Smooth muscle cell (in vitro differentiated cells): Measurements from ENCODE around the gene PPP1R3C. TPM values are rescaled to one million over a fixed set of nuclear protein-coding genes. Genes with fewer than 3 reads are reported as not detected.
A peak's percentile ranks its signal among the peaks of the same experiment; 100 is the strongest.

Experiments
- DNase-seq: peaks from one replicate; lab custom pipeline; 2025; ENCODE audit not compliant: unreplicated experiment; lab: John Stamatoyannopoulos, UW
- H2AFZ ChIP-seq: fragments of 200-600 bp; sonication (generic); 2 replicates; pipeline ENCODE4 v1.6.0; 2016; ENCODE audit warnings: antibody characterized with exemption, low read depth, mild to moderate bottlenecking
- H3F3A ChIP-seq: fragments of 200-600 bp; sonication (generic); 2 replicates; pipeline ENCODE4 v1.6.0; 2017; ENCODE audit warnings: antibody characterized with exemption, low read depth
- H3K27ac ChIP-seq: fragments of 200-600 bp; sonication (generic); 2 replicates; pipeline ENCODE4 v1.5.1; 2016; ENCODE audit warnings: low read depth, mild to moderate bottlenecking
- H3K27me3 ChIP-seq: fragments of 200-600 bp; sonication (generic); 2 replicates; pipeline ENCODE4 v1.6.1; 2016; ENCODE audit warnings: low read depth, mild to moderate bottlenecking
- H3K36me3 ChIP-seq: fragments of 200-600 bp; sonication (generic); 2 replicates; pipeline ENCODE4 v1.5.1; 2016; ENCODE audit warnings: low read depth
- H3K4me1 ChIP-seq: fragments of 200-600 bp; sonication (generic); 2 replicates; pipeline ENCODE4 v1.5.1; 2016; ENCODE audit warnings: low read depth
- H3K4me2 ChIP-seq: fragments of 200-600 bp; sonication (generic); 2 replicates; pipeline ENCODE4 v1.6.0; 2016; ENCODE audit warnings: mild to moderate bottlenecking
- H3K4me3 ChIP-seq: fragments of 200-600 bp; sonication (generic); 2 replicates; pipeline ENCODE4 v1.5.1; 2016; ENCODE audit warnings: mild to moderate bottlenecking
- H3K79me2 ChIP-seq: fragments of 200-600 bp; sonication (generic); 2 replicates; pipeline ENCODE4 v1.6.0; 2016; ENCODE audit warnings: low read depth, mild to moderate bottlenecking
- H3K9ac ChIP-seq: fragments of 200-600 bp; sonication (generic); 2 replicates; pipeline ENCODE4 v1.6.0; 2016; ENCODE audit warnings: low read depth
- H3K9me3 ChIP-seq: fragments of 200-600 bp; sonication (generic); replicated peaks from 2 replicates; pipeline ENCODE4 v1.5.1; 2016; ENCODE audit warnings: low read depth
- H4K20me1 ChIP-seq: fragments of 200-600 bp; sonication (generic); 2 replicates; pipeline ENCODE4 v1.6.0; 2016; ENCODE audit warnings: low read depth
- WGBS: methylation state at CpG from one replicate; pipeline ENCODE4 v1.1.7; 2016; ENCODE audit warnings: low lambda C conversion rate; 5-methylcytosine and 5-hydroxymethylcytosine counted together
- polyA plus RNA-seq: library from polyadenylated mRNA; unstranded; fragments of >200 nt; fragmentation: Nextera tagmentation; extraction: Ambion mirVana; gene quantifications from 2 replicates; pipeline ENCODE4 v1.2.1, GENCODE V29; 2016
- total RNA-seq: library from RNA; depleted of rRNA; stranded (reverse); fragments of >200 nt; gene quantifications from 2 replicates; pipeline ENCODE4 v1.2.3, GENCODE V29; 2014
- TF ChIP-seq, protein P1 (sequence below): fragments of 200-600 bp; sonication (generic); IDR thresholded peaks from 2 replicates; pipeline ENCODE4 v1.5.1; 2017; ENCODE audit warnings: borderline replicate concordance, mild to moderate bottlenecking, antibody characterized with exemption; ENCODE audit not compliant: insufficient read depth, poor library complexity, severe bottlenecking

The PPP1R3C gene
- total and polyA plus RNA-seq, 2 experiments from 2014 or later = 18.2 to 31.6 TPM

DNA sequence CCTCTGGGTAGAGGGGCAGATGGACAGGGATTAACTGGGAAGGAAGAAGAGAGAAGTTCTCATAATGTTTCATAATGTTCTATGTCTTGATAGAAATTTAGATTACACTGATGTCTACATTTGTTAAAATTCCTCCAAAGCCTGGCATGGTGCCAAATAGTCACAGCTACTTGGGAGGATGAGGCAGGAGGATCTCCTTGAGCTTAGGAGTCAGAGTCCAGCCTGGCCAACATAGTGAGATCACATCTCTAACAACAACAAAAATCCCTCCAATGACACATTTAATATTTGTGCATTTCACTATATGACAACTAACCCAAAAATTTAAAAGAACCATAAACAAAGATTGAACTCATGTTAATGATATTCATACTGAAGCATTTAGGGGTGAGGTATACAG, 33.0 kb upstream of the PPP1R3C start:
- no peaks in the 10 kb centered on the region for H3K79me2 ChIP-seq
- no peaks in the 10 kb centered on the region for H3K9me3 ChIP-seq
- H3K36me3 ChIP-seq = no peaks in the 10 kb centered on the region
- no peaks in the 10 kb centered on the region for H3K4me1 ChIP-seq
- no peak for DNase-seq
- no peak overlapping the region for H3K9ac ChIP-seq
- H3K4me3 ChIP-seq = no peak overlapping the region
- no peaks in the 10 kb centered on the region for H3F3A ChIP-seq
- H3K27ac ChIP-seq = no peak overlapping the region
- H3K4me2 ChIP-seq = no peak overlapping the region
- H2AFZ ChIP-seq = no peak overlapping the region
- no peaks in the 10 kb centered on the region for H4K20me1 ChIP-seq
- H3K27me3 ChIP-seq = no peaks in the 10 kb centered on the region
- TF ChIP-seq, protein P1, sequence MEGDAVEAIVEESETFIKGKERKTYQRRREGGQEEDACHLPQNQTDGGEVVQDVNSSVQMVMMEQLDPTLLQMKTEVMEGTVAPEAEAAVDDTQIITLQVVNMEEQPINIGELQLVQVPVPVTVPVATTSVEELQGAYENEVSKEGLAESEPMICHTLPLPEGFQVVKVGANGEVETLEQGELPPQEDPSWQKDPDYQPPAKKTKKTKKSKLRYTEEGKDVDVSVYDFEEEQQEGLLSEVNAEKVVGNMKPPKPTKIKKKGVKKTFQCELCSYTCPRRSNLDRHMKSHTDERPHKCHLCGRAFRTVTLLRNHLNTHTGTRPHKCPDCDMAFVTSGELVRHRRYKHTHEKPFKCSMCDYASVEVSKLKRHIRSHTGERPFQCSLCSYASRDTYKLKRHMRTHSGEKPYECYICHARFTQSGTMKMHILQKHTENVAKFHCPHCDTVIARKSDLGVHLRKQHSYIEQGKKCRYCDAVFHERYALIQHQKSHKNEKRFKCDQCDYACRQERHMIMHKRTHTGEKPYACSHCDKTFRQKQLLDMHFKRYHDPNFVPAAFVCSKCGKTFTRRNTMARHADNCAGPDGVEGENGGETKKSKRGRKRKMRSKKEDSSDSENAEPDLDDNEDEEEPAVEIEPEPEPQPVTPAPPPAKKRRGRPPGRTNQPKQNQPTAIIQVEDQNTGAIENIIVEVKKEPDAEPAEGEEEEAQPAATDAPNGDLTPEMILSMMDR = no peak

DNA sequence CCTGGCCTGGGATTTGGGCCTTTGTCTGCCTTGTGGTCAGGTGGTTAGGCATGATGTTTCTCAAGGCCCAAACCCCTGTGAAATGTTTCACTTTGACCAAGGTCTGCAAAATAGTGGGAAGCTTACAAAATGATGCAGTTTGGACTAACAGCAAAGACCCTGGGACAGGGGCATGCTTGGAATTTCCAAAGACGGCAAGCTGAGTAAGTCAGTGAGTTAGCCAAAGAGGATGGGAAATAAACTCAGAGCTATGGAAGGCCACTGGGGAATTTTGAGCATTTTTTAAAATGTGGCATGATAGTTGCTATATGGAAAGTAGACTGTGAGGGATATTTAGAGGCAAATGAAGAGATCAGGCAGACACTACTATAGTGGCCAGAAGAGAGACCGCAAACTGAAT, 31.6 kb upstream of the PPP1R3C start:
- Histone ChIP-seq H2AFZ (no peak overlapping the region), H3K9ac (no peak overlapping the region), H3K4me3 (no peak overlapping the region), H3K27ac (no peak overlapping the region), H3K36me3 (no peaks in the 10 kb centered on the region), H3F3A (no peaks in the 10 kb centered on the region), H3K4me1 (no peaks in the 10 kb centered on the region), H3K27me3 (no peaks in the 10 kb centered on the region), H3K9me3 (no peaks in the 10 kb centered on the region), H3K79me2 (no peaks in the 10 kb centered on the region), H4K20me1 (no peaks in the 10 kb centered on the region), H3K4me2 (no peak overlapping the region)
- no peak for DNase-seq
- TF ChIP-seq, protein P1 = no peak
- WGBS = 91% methylated on average over 2 of the region's 2 CpGs

DNA sequence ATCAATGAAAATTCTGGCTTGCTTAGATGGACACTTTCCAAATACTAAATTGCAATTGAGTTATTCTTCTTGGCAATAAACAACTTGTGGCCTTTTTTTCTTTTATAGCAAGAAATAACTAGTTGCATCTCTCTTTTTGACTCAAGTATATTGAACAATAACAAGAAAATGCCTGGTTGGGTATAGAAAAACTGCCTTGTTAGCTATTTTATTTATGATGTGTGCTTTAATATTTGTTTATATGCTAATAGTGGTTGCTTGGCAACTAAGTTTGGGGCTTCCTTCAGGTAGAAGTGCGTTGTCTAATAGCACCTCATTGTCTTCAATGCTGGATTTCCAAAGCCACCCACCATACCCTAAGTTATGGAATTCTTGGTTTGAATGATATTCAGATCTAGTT, 30.1 kb upstream of the PPP1R3C start:
- H3K9me3 ChIP-seq = no peaks in the 10 kb centered on the region
- no peaks in the 10 kb centered on the region for H3K4me1 ChIP-seq
- no peak overlapping the region for H3K27ac ChIP-seq
- no peak overlapping the region for H2AFZ ChIP-seq
- H3K79me2 ChIP-seq = no peaks in the 10 kb centered on the region
- H4K20me1 ChIP-seq = no peaks in the 10 kb centered on the region
- no peaks in the 10 kb centered on the region for H3F3A ChIP-seq
- no peaks in the 10 kb centered on the region for H3K36me3 ChIP-seq
- WGBS = 87% methylated on average over 1 of the region's 1 CpG
- H3K4me3 ChIP-seq = no peak overlapping the region
- TF ChIP-seq, protein P1 = no peak
- no peak overlapping the region for H3K4me2 ChIP-seq
- DNase-seq = no peak
- no peaks in the 10 kb centered on the region for H3K27me3 ChIP-seq
- H3K9ac ChIP-seq = no peak overlapping the region

DNA sequence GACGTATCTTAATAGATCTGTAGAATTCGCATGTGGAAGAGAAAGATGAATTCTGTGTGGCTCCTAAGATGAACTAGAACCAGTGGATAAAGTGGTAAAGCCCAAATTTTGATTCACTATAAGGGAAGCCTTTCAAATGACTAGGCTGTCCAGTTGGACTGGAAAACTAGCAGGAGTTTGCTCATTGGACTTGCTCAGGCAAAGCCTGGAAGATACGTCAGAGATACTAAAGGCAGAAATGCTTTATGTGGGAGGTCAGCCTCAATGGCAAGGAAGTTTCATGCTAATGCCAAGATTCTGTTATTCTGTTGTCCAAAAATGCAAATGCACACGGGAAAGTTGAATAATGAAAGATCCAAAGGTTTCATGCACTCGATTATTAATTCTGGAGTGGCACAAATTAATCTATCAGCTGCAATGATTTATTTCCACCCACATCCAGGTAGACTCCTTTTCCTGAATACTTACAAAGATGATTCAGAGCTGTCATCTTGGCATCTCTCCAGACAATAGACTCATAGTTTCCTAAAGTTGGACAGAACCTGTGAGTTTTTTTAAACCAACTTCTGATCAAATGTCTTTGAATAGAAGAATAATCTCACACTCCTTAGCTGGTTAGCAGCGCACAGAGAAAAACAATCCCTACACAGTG, 20.5 kb upstream of the PPP1R3C start:
- Histone ChIP-seq H4K20me1 (no peaks in the 10 kb centered on the region), H2AFZ (no peak overlapping the region), H3K9ac (peak overlapping the region; percentile 25), H3K36me3 (no peaks in the 10 kb centered on the region), H3K27me3 (no peaks in the 10 kb centered on the region), H3F3A (no peaks in the 10 kb centered on the region), H3K79me2 (no peaks in the 10 kb centered on the region), H3K9me3 (no peaks in the 10 kb centered on the region), H3K27ac (peak overlapping the region; percentile 72), H3K4me3 (no peak overlapping the region), H3K4me2 (peak overlapping the region; percentile 67), H3K4me1 (peaks cover 7% of the 10 kb centered on the region)
- no peak for DNase-seq
- TF ChIP-seq, protein P1 = no peak
- 83% methylated on average over 6 of the region's 6 CpGs for WGBS
